Uterus (tissue), 4 donors: ENCODE data around the gene TMEM205. TPM values are rescaled to one million over a fixed set of nuclear protein-coding genes. Genes with fewer than 3 reads are reported as not detected.

Experiments used
- DNase-seq, 2 donors: peaks; one replicate each; pipeline ENCODE4 v3.0.0-alpha.2; 2019 to 2020
- H3K27ac ChIP-seq, 2 donors: fragments of 200-600 bp; sonication (generic); 1 replicate in 1 of 2; 2 replicates in 1 of 2; pipeline ENCODE4 v1.5.1; 2016 to 2018
- H3K27me3 ChIP-seq, 2 donors: fragments of 200-600 bp; sonication (generic); one replicate each; pipeline ENCODE4 v1.5.1; 2018 to 2019; ENCODE audit warnings: control low read depth in 1 of 2
- H3K36me3 ChIP-seq, 2 donors: fragments of 200-600 bp; sonication (generic); one replicate each; pipeline ENCODE4 v1.5.1; 2019; ENCODE audit warnings: control low read depth in 1 of 2
- H3K4me1 ChIP-seq, 2 donors: fragments of 200-600 bp; sonication (generic); one replicate each; pipeline ENCODE4 v1.5.1; 2018 to 2019; ENCODE audit warnings: control low read depth in 1 of 2
- H3K4me3 ChIP-seq, 2 donors: fragments of 200-600 bp; sonication (generic); 1 replicate in 1 of 2; 2 replicates in 1 of 2; pipeline ENCODE4 v1.5.1; 2018 to 2019; ENCODE audit warnings: mild to moderate bottlenecking in 1 of 2
- H3K9me3 ChIP-seq, 2 donors: fragments of 200-600 bp; sonication (generic); one replicate each; pipeline ENCODE4 v1.5.1; 2019; ENCODE audit warnings: control low read depth in 1 of 2
- POLR2A ChIP-seq, 2 donors: fragments of 450-650 bp; IDR thresholded peaks; one replicate each; pipeline ENCODE4 v1.6.1; 2016; ENCODE audit warnings: antibody characterized with exemption in 2 of 2, mild to moderate bottlenecking in 1 of 2, moderate library complexity in 1 of 2
- intact Hi-C: fragments of 100-400 bp; cut with DNase I; formaldehyde crosslinking; loops from one replicate; pipeline ENCODE4 v1.15.1; 2023; ENCODE audit warnings: low total_unique reads
- total RNA-seq, 4 donors: library from RNA; depleted of rRNA in 3 of 4; stranded (reverse); fragments of >200 nt in 3 of 4; gene quantifications; one replicate each; pipeline versions ENCODE4 v1.1.0 to v1.2.4, GENCODE V29; 2014 to 2023
- TF ChIP-seq, protein P1 (sequence below), 4 experiments: fragments of 200-600 bp in 2 of 4; fragments of 450-650 bp in 2 of 4; sonication (generic) in 2 of 4; IDR thresholded peaks; one replicate each; pipeline ENCODE4 v1.5.1; 2016 to 2019; ENCODE audit warnings: antibody characterized with exemption in 4 of 4, mild to moderate bottlenecking in 2 of 4, moderate library complexity in 1 of 4
- donor health status: DM: yes; HTN: yes; CAD: no.

The TMEM205 gene
- total RNA-seq, 4 donors from 2014 or later: 41.2 to 117 (median 77.4) TPM

DNA sequence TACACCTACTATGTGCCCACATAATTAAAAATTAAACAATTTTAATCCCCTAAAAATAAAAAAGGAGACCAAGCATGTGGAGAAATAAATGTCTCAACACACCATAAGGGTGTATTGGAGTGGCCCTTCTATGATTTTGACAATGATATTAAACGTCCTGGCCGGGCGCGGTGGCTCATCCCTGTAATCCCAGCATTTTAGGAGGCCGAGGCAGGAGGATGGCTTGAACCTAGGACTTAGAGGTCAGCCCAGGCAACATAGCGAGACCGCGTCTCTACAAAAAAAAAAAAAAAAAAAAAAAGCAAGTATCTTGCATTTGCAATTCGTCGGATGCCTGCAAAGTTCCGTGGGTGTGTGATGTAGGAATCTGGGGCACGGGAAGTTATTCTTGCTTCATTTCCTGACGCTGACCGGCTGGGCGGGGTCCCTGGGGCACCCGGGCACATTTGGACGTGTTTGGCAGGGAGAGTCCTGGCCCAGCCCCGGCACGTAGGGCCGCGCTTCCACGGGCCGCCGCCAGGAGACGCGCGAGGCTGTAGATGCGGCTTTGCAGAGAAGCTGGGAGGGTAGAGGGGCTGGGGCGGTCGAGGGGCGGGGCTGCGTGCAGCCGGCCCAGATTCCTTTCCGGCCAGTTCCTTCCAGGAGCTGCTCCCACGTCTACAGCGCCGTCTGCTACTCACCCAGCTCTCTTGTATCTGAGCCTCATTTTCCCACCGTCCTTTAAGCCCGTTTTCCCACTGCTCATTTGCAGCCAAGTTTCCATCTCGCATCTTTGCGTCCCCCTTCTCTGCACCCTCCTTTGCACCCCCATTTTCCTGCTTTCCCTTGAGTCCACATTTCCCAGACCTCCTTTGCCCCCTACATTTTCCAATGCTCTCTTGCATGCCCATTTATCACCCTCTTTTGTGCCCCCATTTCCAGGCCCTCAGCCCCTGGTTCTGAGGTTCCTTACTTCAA lies 52.4 kb downstream of the TMEM205 start:
- peak; percentile 94 to 97 for DNase-seq
- TF ChIP-seq, protein P1, sequence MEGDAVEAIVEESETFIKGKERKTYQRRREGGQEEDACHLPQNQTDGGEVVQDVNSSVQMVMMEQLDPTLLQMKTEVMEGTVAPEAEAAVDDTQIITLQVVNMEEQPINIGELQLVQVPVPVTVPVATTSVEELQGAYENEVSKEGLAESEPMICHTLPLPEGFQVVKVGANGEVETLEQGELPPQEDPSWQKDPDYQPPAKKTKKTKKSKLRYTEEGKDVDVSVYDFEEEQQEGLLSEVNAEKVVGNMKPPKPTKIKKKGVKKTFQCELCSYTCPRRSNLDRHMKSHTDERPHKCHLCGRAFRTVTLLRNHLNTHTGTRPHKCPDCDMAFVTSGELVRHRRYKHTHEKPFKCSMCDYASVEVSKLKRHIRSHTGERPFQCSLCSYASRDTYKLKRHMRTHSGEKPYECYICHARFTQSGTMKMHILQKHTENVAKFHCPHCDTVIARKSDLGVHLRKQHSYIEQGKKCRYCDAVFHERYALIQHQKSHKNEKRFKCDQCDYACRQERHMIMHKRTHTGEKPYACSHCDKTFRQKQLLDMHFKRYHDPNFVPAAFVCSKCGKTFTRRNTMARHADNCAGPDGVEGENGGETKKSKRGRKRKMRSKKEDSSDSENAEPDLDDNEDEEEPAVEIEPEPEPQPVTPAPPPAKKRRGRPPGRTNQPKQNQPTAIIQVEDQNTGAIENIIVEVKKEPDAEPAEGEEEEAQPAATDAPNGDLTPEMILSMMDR (IDR thresholded peaks at IDR 0.05): peak; percentile 99
- TF ChIP-seq POLR2A (IDR thresholded peaks at IDR 0.05): peak in 1 of 2 donors; percentile 27
- Histone ChIP-seq H3K27me3 (no peaks in the 10 kb centered on the region), H3K27ac (peak overlapping the region; percentile 35 to 69), H3K4me3 (peak overlapping the region in 1 of 2 donors; percentile 23), H3K4me1 (no peaks in the 10 kb centered on the region), H3K9me3 (no peaks in the 10 kb centered on the region), H3K36me3 (no peaks in the 10 kb centered on the region)
- intact Hi-C loops: loop anchor here (10.0 kb wide), 2 partner anchors 61 to 211 kb away; partner anchors contain the start of genes PLPPR2 and ZNF653

Other genes starting within 250 kb of the TMEM205 start
- 10 to 100 TPM in 1 of 4 donors, 1 to 10 TPM in 3; 1.8 to 21.8 (median 2.6) TPM for gene SPC24, start 190.5 kb downstream of the TMEM205 start, total RNA-seq
- 100 to 1,000 TPM; 326 to 762 (median 535) TPM for gene KANK2, start 148.7 kb downstream of the TMEM205 start, total RNA-seq
- gene ANGPTL8, start 106.6 kb downstream of the TMEM205 start, total RNA-seq: 1 to 10 TPM in 1 of 4 donors, not detected in 3; 3.0 TPM
- 10 to 100 TPM; 13.5 to 89.4 (median 38.6) TPM for gene DOCK6, start 83.7 kb downstream of the TMEM205 start, total RNA-seq
- gene TSPAN16, start 50.1 kb downstream of the TMEM205 start, total RNA-seq: not detected
- gene RAB3D, start 6.6 kb downstream of the TMEM205 start, total RNA-seq: 10 to 100 TPM; 14.3 to 61.6 (median 25.7) TPM
- gene CCDC159, start 251 bp upstream of the TMEM205 start, total RNA-seq: 10 to 100 TPM in 3 of 4 donors, 1 to 10 TPM in 1; 1.2 to 46.2 (median 16.4) TPM
- gene PLPPR2, start 9.2 kb upstream of the TMEM205 start, total RNA-seq: 10 to 100 TPM in 3 of 4 donors, 1 to 10 TPM in 1; 4.1 to 71.7 (median 23.7) TPM
- 1 to 10 TPM in 1 of 4 donors, under 1 TPM in 3; 0.48 to 3.5 (median 0.68) TPM for gene SWSAP1, start 28.4 kb upstream of the TMEM205 start, total RNA-seq
- gene EPOR, start 38.0 kb upstream of the TMEM205 start, total RNA-seq: 1 to 10 TPM; 1.8 to 5.9 (median 4.1) TPM
- 10 to 100 TPM in 3 of 4 donors, 1 to 10 TPM in 1; 1.0 to 19.0 (median 13.2) TPM for gene RGL3, start 73.0 kb upstream of the TMEM205 start, total RNA-seq
- gene ODAD3, start 88.9 kb upstream of the TMEM205 start, total RNA-seq: 1 to 10 TPM in 1 of 4 donors, under 1 TPM in 1, not detected in 2; 0.48 to 4.4 TPM
- 100 to 1,000 TPM in 3 of 4 donors, 10 to 100 TPM in 1; 65.3 to 228 (median 155) TPM for gene PRKCSH, start 89.4 kb upstream of the TMEM205 start, total RNA-seq
- gene ELAVL3, start 134.8 kb upstream of the TMEM205 start, total RNA-seq: 1 to 10 TPM in 1 of 4 donors, not detected in 3; 1.1 TPM
- gene ZNF653, start 159.6 kb upstream of the TMEM205 start, total RNA-seq: 10 to 100 TPM in 1 of 4 donors, 1 to 10 TPM in 2, under 1 TPM in 1; 0.88 to 14.8 (median 6.3) TPM
- gene ECSIT, start 182.9 kb upstream of the TMEM205 start, total RNA-seq: 100 to 1,000 TPM in 1 of 4 donors, 10 to 100 TPM in 3; 44.6 to 138 (median 58.2) TPM
- gene CNN1, start 192.6 kb upstream of the TMEM205 start, total RNA-seq: 1,000 to 10,000 TPM in 1 of 4 donors, 100 to 1,000 TPM in 3; 267 to 1,727 (median 599) TPM
- gene ELOF1, start 213.0 kb upstream of the TMEM205 start, total RNA-seq: 10 to 100 TPM; 19.7 to 89.4 (median 38.9) TPM
- 1 to 10 TPM; 2.5 to 7.7 (median 5.8) TPM for gene ACP5, start 231.4 kb upstream of the TMEM205 start, total RNA-seq